CD4-positive, alpha-beta T cell (primary cell): ENCODE data around the gene THBS4. TPM values are rescaled to one million over a fixed set of nuclear protein-coding genes. Genes with fewer than 3 reads are reported as not detected.

Experiments used
- ATAC-seq: fragments of 200-7000 bp; cut with Tn5 transposase; one replicate; pipeline ENCODE4 v1.10.0; 2022; ENCODE audit warnings: mild to moderate bottlenecking; ENCODE audit not compliant: poor library complexity
- CTCF ChIA-PET: fragments of 350-600 bp; sonication (Branson Sonifier 250); formaldehyde crosslinking; loops from one replicate; lab custom pipeline; 2021; ENCODE audit warnings: antibody characterized with exemption, inconsistent platforms; lab: Charles Lee
- POLR2A ChIA-PET: fragments of 350-600 bp; sonication (Branson Sonifier 250); formaldehyde crosslinking; loops from one replicate; lab custom pipeline; 2021; ENCODE audit warnings: antibody characterized with exemption, inconsistent platforms; lab: Charles Lee
- DNase-seq, 14 experiments: peaks; one replicate each; pipeline ENCODE4 v3.0.0-alpha.2; 2013 to 2020; ENCODE audit warnings: mixed read lengths in 2 of 14
- H3K27ac ChIP-seq, 2 donors: one replicate each; pipeline versions ENCODE4 v1.5.1 to v1.7.0; 2013; ENCODE audit warnings: low read length in 2 of 2, low read depth in 1 of 2, mild to moderate bottlenecking in 1 of 2
- H3K27me3 ChIP-seq, 2 experiments: 1 replicate in 1 of 2; 2 replicates in 1 of 2; pipeline versions ENCODE4 v1.6.1 to v1.7.0; 2013; ENCODE audit warnings: low read length in 2 of 2, control low read depth in 1 of 2, mild to moderate bottlenecking in 1 of 2, moderate library complexity in 1 of 2; ENCODE audit not compliant: insufficient read depth in 2 of 2, control insufficient read depth in 1 of 2
- H3K36me3 ChIP-seq: one replicate; pipeline ENCODE4 v1.6.1; 2013; ENCODE audit warnings: low read length, control low read depth; ENCODE audit not compliant: insufficient read depth
- H3K4me1 ChIP-seq: one replicate; pipeline ENCODE4 v1.6.1; 2013; ENCODE audit warnings: low read length, control low read depth; ENCODE audit not compliant: insufficient read depth
- H3K4me3 ChIP-seq: one replicate; pipeline ENCODE4 v1.5.1; 2013; ENCODE audit warnings: mild to moderate bottlenecking, low read length, moderate library complexity
- H3K9me3 ChIP-seq, 2 experiments: 1 replicate in 1 of 2; 2 replicates in 1 of 2; pipeline versions ENCODE4 v1.6.1 to v1.7.0; 2013; ENCODE audit warnings: low read length in 2 of 2, mild to moderate bottlenecking in 2 of 2, control low read depth in 1 of 2, moderate library complexity in 1 of 2; ENCODE audit not compliant: control insufficient read depth in 1 of 2, insufficient read depth in 1 of 2
- H3K27ac Mint-ChIP-seq: one replicate; pipeline ENCODE4 v1.8.0; 2020; ENCODE audit warnings: mixed read lengths
- H3K27me3 Mint-ChIP-seq: one replicate; pipeline ENCODE4 v1.8.0; 2021; ENCODE audit warnings: mixed read lengths
- H3K36me3 Mint-ChIP-seq: one replicate; pipeline ENCODE4 v1.8.0; 2021; ENCODE audit warnings: low read depth, mixed read lengths
- H3K4me1 Mint-ChIP-seq: one replicate; pipeline ENCODE4 v1.8.0; 2021; ENCODE audit warnings: low read depth, mixed read lengths
- H3K4me3 Mint-ChIP-seq: one replicate; pipeline ENCODE4 v1.8.0; 2020; ENCODE audit warnings: mild to moderate bottlenecking, mixed read lengths
- H3K9me3 Mint-ChIP-seq: one replicate; pipeline ENCODE4 v1.8.0; 2020; ENCODE audit warnings: mixed read lengths
- CTCF ChIP-seq: fragments of 200-600 bp; IDR thresholded peaks from one replicate; pipeline ENCODE4 v1.8.0; 2022; ENCODE audit warnings: antibody characterized with exemption, mild to moderate bottlenecking
- intact Hi-C, 2 experiments: fragments of 100-400 bp; cut with DNase I in 1 of 2; cut with micrococcal nuclease in 1 of 2; formaldehyde crosslinking; loops; one replicate each; pipeline versions ENCODE4 v1.15.1 to v1.9.0; 2023 to 2025; cut with DNase I, micrococcal nuclease
- total RNA-seq, 174 experiments: library from RNA in 2 of 174; stranded (reverse) in 2 of 174; gene quantifications; one replicate each; pipeline ENCODE4 v1.2.3 and lab custom pipeline; 2021 to 2026

Gene THBS4
- total RNA-seq, 2 experiments from 2014 or later: 0.47 to 0.85 TPM

GRCh38 chr5:80072103-80073073, 37.2 kb downstream of the THBS4 start:
- TF ChIP-seq CTCF: no peak
- intact Hi-C loops: no loop called here
- POLR2A ChIA-PET: no interaction called here
- Mint-ChIP-seq H3K4me1 (no peaks in the 10 kb centered on the region), H3K9me3 (no peaks in the 10 kb centered on the region), H3K27ac (no peak overlapping the region), H3K27me3 (no peaks in the 10 kb centered on the region), H3K36me3 (peaks cover 34% of the 10 kb centered on the region), H3K4me3 (no peak overlapping the region)
- H3K36me3 ChIP-seq: peaks cover 3% of the 10 kb centered on the region
- H3K27me3 ChIP-seq: no peaks in the 10 kb centered on the region
- H3K4me1 ChIP-seq: no peaks in the 10 kb centered on the region
- ATAC-seq: no peak
- DNase-seq: no peak
- H3K4me3 ChIP-seq: no peak overlapping the region
- CTCF ChIA-PET: interaction anchor here (2.1 kb wide), 1 partner anchor 11 kb away, joined by 9 read pairs; no protein-coding TSS in a partner anchor
- H3K27ac ChIP-seq: no peak overlapping the region
- no peaks in the 10 kb centered on the region for H3K9me3 ChIP-seq

GRCh38 chr5:80076131-80077050, 41.2 kb downstream of the THBS4 start:
- Histone ChIP-seq H3K27ac (no peak overlapping the region), H3K9me3 (no peaks in the 10 kb centered on the region), H3K36me3 (peaks cover 18% of the 10 kb centered on the region), H3K4me3 (no peak overlapping the region), H3K27me3 (no peaks in the 10 kb centered on the region), H3K4me1 (no peaks in the 10 kb centered on the region)
- Mint-ChIP-seq H3K27me3 (no peaks in the 10 kb centered on the region), H3K4me3 (no peak overlapping the region), H3K27ac (no peak overlapping the region), H3K4me1 (no peaks in the 10 kb centered on the region), H3K9me3 (no peaks in the 10 kb centered on the region), H3K36me3 (peaks cover 47% of the 10 kb centered on the region)
- TF ChIP-seq CTCF: no peak
- CTCF ChIA-PET: no interaction called here
- no peak for DNase-seq
- no peak for ATAC-seq
- intact Hi-C loops: no loop called here
- POLR2A ChIA-PET: no interaction called here

- no peaks in the 10 kb centered on the region for H3K27me3 ChIP-seq
- H3K9me3 ChIP-seq: no peaks in the 10 kb centered on the region
- CTCF ChIA-PET: no interaction called here
- H3K4me1 ChIP-seq: no peaks in the 10 kb centered on the region
- intact Hi-C loops: no loop called here
- no peak overlapping the region for H3K27ac ChIP-seq
- no peak for ATAC-seq
- H3K4me3 ChIP-seq: no peak overlapping the region
- POLR2A ChIA-PET: no interaction called here
- H3K27ac Mint-ChIP-seq: no peak overlapping the region
- no peak overlapping the region for H3K4me3 Mint-ChIP-seq
- no peak for TF ChIP-seq CTCF
- no peaks in the 10 kb centered on the region for H3K4me1 Mint-ChIP-seq
- DNase-seq: no peak
- peaks cover 18% of the 10 kb centered on the region for H3K36me3 ChIP-seq
- H3K9me3 Mint-ChIP-seq: no peaks in the 10 kb centered on the region
- no peaks in the 10 kb centered on the region for H3K27me3 Mint-ChIP-seq
- peaks cover 41% of the 10 kb centered on the region for H3K36me3 Mint-ChIP-seq
Observed at GRCh38 chr5:80077051-80077714, 42.0 kb downstream of the THBS4 start.
